BJ (cell line): ENCODE data around the gene RPGRIP1. TPM values are rescaled to one million over a fixed set of nuclear protein-coding genes. Genes with fewer than 3 reads are reported as not detected.
"Not testable (repeated sequence)": the region's sequence is repeated elsewhere in the genome, so short reads cannot be mapped to it uniquely, and the experiment has no call there.

Source experiments
- CTCF ChIA-PET: fragments of 350-600 bp; formaldehyde crosslinking; extraction: SDS; loops from one replicate; lab custom pipeline; 2021; ENCODE audit warnings: antibody characterized with exemption, inconsistent platforms; lab: Yijun Ruan, JAX
- POLR2A ChIA-PET: fragments of 300-600 bp; sonication (Branson Sonifier 250); formaldehyde crosslinking; extraction: SDS; loops from one replicate; lab custom pipeline; 2021; ENCODE audit warnings: antibody characterized with exemption; lab: Charles Lee
- DNase-seq: peaks from one replicate; pipeline ENCODE4 v3.0.0-alpha.2; 2011; ENCODE audit warnings: low read depth
- H3K27me3 ChIP-seq: 2 replicates; pipeline ENCODE4 v1.6.0; 2011; ENCODE audit warnings: low read length; ENCODE audit not compliant: control insufficient read depth, insufficient read depth
- H3K36me3 ChIP-seq: 2 replicates; pipeline ENCODE4 v1.5.1; 2011; ENCODE audit warnings: low read length; ENCODE audit not compliant: control insufficient read depth, insufficient read depth
- H3K4me3 ChIP-seq: 2 replicates; pipeline ENCODE4 v1.5.1; 2011; ENCODE audit warnings: low read depth, mild to moderate bottlenecking, control low read depth, low read length
- CTCF ChIP-seq: IDR thresholded peaks from 2 replicates; pipeline ENCODE4 v1.5.1; 2011; ENCODE audit warnings: low read depth, mild to moderate bottlenecking, control low read depth, inconsistent platforms, low read length, moderate library complexity; ENCODE audit not compliant: insufficient read depth
- polyA plus RNA-seq: library from polyadenylated mRNA; depleted of rRNA; stranded (reverse); fragments of >200 nt; gene quantifications from 2 replicates; pipeline ENCODE4 v1.2.3, GENCODE V29; 2011

Gene RPGRIP1
- polyA plus RNA-seq, 1 experiment: not detected

GRCh38 chr14:21252149-21252548, 27.7 kb upstream of the RPGRIP1 start:
- Histone ChIP-seq H3K4me3 (no peak overlapping the region), H3K36me3 (peaks cover 9% of the 10 kb centered on the region), H3K27me3 (no peaks in the 10 kb centered on the region)
- no peak for DNase-seq
- CTCF ChIA-PET: no interaction called here
- POLR2A ChIA-PET: no interaction called here
- TF ChIP-seq CTCF: no peak

- no peak for TF ChIP-seq CTCF
- no peaks in the 10 kb centered on the region for H3K27me3 ChIP-seq
- H3K36me3 ChIP-seq: peaks cover 9% of the 10 kb centered on the region
- DNase-seq: no peak
- H3K4me3 ChIP-seq: no peak overlapping the region
- CTCF ChIA-PET: interaction anchor here (1.5 kb wide), 1 partner anchor 16 kb away, joined by 8 read pairs; no protein-coding TSS in a partner anchor
- POLR2A ChIA-PET: no interaction called here
These were observed 24.3 kb upstream of the RPGRIP1 start for GRCh38 chr14:21255385-21256101.

- CTCF ChIA-PET: interaction anchor here (1.5 kb wide), 1 partner anchor 16 kb away, joined by 8 read pairs; no protein-coding TSS in a partner anchor
- POLR2A ChIA-PET: not testable (repeated sequence)
These were observed 23.8 kb upstream of the RPGRIP1 start for GRCh38 chr14:21256102-21256447.

GRCh38 chr14:21256539-21257393, 23.1 kb upstream of the RPGRIP1 start:
- Histone ChIP-seq H3K27me3 (no peaks in the 10 kb centered on the region), H3K36me3 (peaks cover 7% of the 10 kb centered on the region), H3K4me3 (no peak overlapping the region)
- no peak for DNase-seq
- POLR2A ChIA-PET: interaction anchor here (0.7 kb wide), 1 partner anchor 10 kb away, joined by 4 read pairs; no protein-coding TSS in a partner anchor
- CTCF ChIA-PET: interaction anchor here (0.6 to 1.5 kb wide), 4 partner anchors 15 to 18 kb away, joined by 3 to 8 read pairs (median 4); no protein-coding TSS in a partner anchor
- no peak for TF ChIP-seq CTCF

More at GRCh38 chr14:21256102-21256447, 23.8 kb upstream of the RPGRIP1 start:
- DNase-seq, H3K4me3 ChIP-seq, H3K27me3 ChIP-seq: not testable (repeated sequence)
- peaks cover 11% of the 10 kb centered on the region for H3K36me3 ChIP-seq

- Histone ChIP-seq H3K4me3 (no peak overlapping the region), H3K27me3 (no peaks in the 10 kb centered on the region), H3K36me3 (peaks cover 9% of the 10 kb centered on the region)
- DNase-seq: no peak
- ChIA-PET CTCF (interaction anchor here (0.6 to 1.5 kb wide), 4 partner anchors 16 to 60 kb away, joined by 3 to 5 read pairs (median 4); no protein-coding TSS in a partner anchor), POLR2A (interaction anchor here (0.6 to 0.7 kb wide), 2 partner anchors 11 to 26 kb away, joined by 3 to 4 read pairs; no protein-coding TSS in a partner anchor)
- no peak for TF ChIP-seq CTCF
These were observed 22.4 kb upstream of the RPGRIP1 start for GRCh38 chr14:21257394-21257909.
